Erythroblast (primary cell): ENCODE results near the gene CATSPERB.

Experiments
- GATA1 ChIP-seq: IDR thresholded peaks from 2 replicates; pipeline ENCODE4 v1.6.1; 2011; ENCODE audit warnings: low read depth, mild to moderate bottlenecking, control low read depth, low read length, moderate library complexity
- POLR2A ChIP-seq: IDR thresholded peaks from 2 replicates; pipeline ENCODE4 v1.6.1; 2011; ENCODE audit warnings: mild to moderate bottlenecking, low read length

GRCh38 chr14:91731018-91731417 lies 868 bp downstream of the CATSPERB start:
- TF ChIP-seq POLR2A (no peak), GATA1 (no peak)
